Peyer's patch (tissue), 4 donors: ENCODE results near the gene MATK. TPM values are rescaled to one million over a fixed set of nuclear protein-coding genes. Genes with fewer than 3 reads are reported as not detected.

Experiments
- DNase-seq, 3 donors: peaks; one replicate each; pipeline ENCODE4 v3.0.0-alpha.2; 2017 to 2019
- H3K27ac ChIP-seq, 4 donors: fragments of 200-600 bp; sonication (generic); one replicate each; pipeline ENCODE4 v1.5.1; 2016 to 2019
- H3K27me3 ChIP-seq, 2 donors: fragments of 200-600 bp; sonication (generic); one replicate each; pipeline ENCODE4 v1.5.1; 2019
- H3K36me3 ChIP-seq, 3 donors: fragments of 200-600 bp; sonication (generic); one replicate each; pipeline ENCODE4 v1.5.1; 2016 to 2019
- H3K4me1 ChIP-seq, 4 donors: fragments of 200-600 bp; sonication (generic); one replicate each; pipeline ENCODE4 v1.5.1; 2016 to 2019
- H3K4me3 ChIP-seq, 4 donors: fragments of 200-600 bp; sonication (generic); 1 replicate in 3 of 4; 2 replicates in 1 of 4; pipeline ENCODE4 v1.5.1; 2016 to 2019; ENCODE audit warnings: mild to moderate bottlenecking in 1 of 4
- H3K9me3 ChIP-seq, 4 donors: fragments of 200-600 bp; sonication (generic); one replicate each; pipeline ENCODE4 v1.5.1; 2016 to 2019; ENCODE audit warnings: mild to moderate bottlenecking in 1 of 4
- POLR2A ChIP-seq, 2 donors: fragments of 450-650 bp; IDR thresholded peaks; one replicate each; pipeline ENCODE4 v1.5.1; 2017; ENCODE audit warnings: antibody characterized with exemption in 2 of 2, mild to moderate bottlenecking in 2 of 2, moderate library complexity in 2 of 2
- total RNA-seq, 4 donors: library from RNA; depleted of rRNA; stranded (reverse); fragments of >200 nt; gene quantifications; one replicate each; pipeline ENCODE4 v1.1.0, GENCODE V29; 2016
- TF ChIP-seq, protein P1 (sequence below), 6 experiments: fragments of 450-650 bp in 4 of 6; fragments of 200-600 bp in 2 of 6; sonication (generic) in 1 of 6; IDR thresholded peaks; one replicate each; pipeline ENCODE4 v1.5.1; 2017 to 2019; ENCODE audit warnings: antibody characterized with exemption in 6 of 6, mild to moderate bottlenecking in 3 of 6, moderate library complexity in 1 of 6

MATK gene
- total RNA-seq, 4 donors from 2014 or later = 2.5 to 13.1 (median 5.6) TPM

DNA sequence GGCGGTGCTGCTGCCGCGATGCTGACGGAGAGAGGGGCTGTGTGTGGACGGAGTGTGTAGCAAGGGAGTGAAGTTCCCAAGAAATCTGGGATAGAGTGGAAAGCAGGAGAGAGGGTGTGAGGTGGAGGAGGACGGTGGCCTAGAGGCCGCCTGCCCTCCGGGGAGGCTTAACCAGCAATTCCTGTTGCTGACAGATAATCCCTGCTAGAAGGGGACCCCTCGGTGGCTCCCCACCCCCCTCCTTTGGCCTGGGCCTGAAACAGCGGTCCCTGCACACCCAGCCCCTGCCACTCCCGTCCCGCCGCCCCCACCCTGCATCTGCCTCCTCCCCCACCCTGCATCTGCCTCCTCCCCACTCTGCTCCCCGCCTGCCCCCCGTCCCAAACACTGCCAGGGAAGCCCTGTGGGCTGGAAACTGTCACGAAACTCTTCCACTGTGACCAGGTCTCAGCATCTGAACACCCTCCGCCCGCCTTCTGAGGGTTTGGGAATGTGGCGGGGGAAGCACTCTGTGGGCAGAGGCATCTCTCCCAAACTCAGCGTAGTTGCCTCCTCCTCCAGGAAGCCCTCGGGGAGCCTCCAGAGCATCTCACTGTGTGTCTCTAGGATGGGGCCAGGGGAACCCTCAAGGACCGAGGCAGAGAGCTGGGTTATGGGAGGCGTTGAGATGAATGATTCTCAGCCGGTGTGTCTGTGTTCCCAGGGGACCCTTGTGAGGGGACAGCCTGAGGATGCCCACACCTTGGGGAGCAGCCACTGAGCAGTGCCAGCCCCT lies 17.1 kb upstream of the MATK start:
- DNase-seq = no peak
- Histone ChIP-seq H3K4me1 (peaks cover 0 to 16% (median 11%) of the 10 kb centered on the region in 4 donors), H3K27me3 (peaks cover 0 to 10% of the 10 kb centered on the region in 2 donors), H3K4me3 (no peak overlapping the region), H3K36me3 (no peaks in the 10 kb centered on the region), H3K9me3 (no peaks in the 10 kb centered on the region), H3K27ac (no peak overlapping the region)
- no peak for TF ChIP-seq POLR2A (IDR thresholded peaks at IDR 0.05)
- TF ChIP-seq, protein P1, sequence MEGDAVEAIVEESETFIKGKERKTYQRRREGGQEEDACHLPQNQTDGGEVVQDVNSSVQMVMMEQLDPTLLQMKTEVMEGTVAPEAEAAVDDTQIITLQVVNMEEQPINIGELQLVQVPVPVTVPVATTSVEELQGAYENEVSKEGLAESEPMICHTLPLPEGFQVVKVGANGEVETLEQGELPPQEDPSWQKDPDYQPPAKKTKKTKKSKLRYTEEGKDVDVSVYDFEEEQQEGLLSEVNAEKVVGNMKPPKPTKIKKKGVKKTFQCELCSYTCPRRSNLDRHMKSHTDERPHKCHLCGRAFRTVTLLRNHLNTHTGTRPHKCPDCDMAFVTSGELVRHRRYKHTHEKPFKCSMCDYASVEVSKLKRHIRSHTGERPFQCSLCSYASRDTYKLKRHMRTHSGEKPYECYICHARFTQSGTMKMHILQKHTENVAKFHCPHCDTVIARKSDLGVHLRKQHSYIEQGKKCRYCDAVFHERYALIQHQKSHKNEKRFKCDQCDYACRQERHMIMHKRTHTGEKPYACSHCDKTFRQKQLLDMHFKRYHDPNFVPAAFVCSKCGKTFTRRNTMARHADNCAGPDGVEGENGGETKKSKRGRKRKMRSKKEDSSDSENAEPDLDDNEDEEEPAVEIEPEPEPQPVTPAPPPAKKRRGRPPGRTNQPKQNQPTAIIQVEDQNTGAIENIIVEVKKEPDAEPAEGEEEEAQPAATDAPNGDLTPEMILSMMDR (IDR thresholded peaks at IDR 0.05) = no peak

DNA sequence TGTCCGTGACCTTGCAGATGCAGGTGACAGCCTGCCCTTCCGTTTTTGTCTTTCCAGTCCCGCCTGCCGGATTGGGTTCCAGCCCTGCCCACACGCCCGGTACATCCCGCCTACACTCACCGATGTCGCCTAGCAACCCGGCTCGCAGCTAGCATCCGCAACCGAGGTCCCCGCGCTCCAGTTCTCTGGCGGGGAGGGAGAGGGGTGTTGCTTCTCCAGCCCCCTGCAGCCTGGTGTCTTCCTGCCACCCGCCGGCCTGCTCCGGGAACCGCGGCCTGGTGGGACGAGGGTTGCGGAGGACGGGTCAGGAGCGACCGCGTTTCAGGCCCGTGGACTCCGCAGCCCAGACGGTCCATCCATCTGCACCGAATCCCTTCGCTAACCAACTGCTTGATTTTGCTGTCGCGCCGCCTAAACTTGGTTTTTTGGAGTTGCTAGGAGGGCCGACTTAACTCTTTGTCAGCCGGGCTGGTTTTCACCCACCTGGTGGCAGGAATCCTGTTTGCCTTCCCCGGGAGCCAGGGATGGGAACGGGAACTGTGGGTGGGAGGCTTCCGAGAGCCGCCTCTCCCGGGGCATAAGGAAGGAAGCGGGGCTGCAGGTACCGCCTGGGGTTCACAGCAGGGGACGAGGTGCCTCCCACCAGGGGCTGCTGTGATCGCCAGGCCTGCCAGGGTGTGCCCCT lies 15.4 kb upstream of the MATK start:
- peak overlapping the region in 3 of 4 donors; percentile 13 to 40 (median 31) for H3K4me3 ChIP-seq
- H3K9me3 ChIP-seq = no peaks in the 10 kb centered on the region
- H3K4me1 ChIP-seq = peaks cover 0 to 14% (median 9%) of the 10 kb centered on the region in 4 donors
- H3K27me3 ChIP-seq = peaks cover 0 to 10% of the 10 kb centered on the region in 2 donors
- TF ChIP-seq POLR2A (IDR thresholded peaks at IDR 0.05) = no peak
- TF ChIP-seq, protein P1 (IDR thresholded peaks at IDR 0.05) = no peak
- no peak overlapping the region for H3K27ac ChIP-seq
- H3K36me3 ChIP-seq = no peaks in the 10 kb centered on the region
- peak in 2 of 3 donors; percentile 59 to 77 for DNase-seq

GRCh38 chr19:3800996-3801395 lies 14.8 kb upstream of the MATK start:
- no peaks in the 10 kb centered on the region for H3K36me3 ChIP-seq
- H3K4me3 ChIP-seq = peak overlapping the region in 3 of 4 donors; percentile 13 to 40 (median 31)
- no peaks in the 10 kb centered on the region for H3K9me3 ChIP-seq
- no peak overlapping the region for H3K27ac ChIP-seq
- H3K27me3 ChIP-seq = peaks cover 0 to 10% of the 10 kb centered on the region in 2 donors
- TF ChIP-seq, protein P1 (IDR thresholded peaks at IDR 0.05) = no peak
- no peak for TF ChIP-seq POLR2A (IDR thresholded peaks at IDR 0.05)
- peaks cover 0 to 14% (median 9%) of the 10 kb centered on the region in 4 donors for H3K4me1 ChIP-seq
- DNase-seq = no peak

- no peak for DNase-seq
- Histone ChIP-seq H3K27me3 (peaks cover 0 to 10% of the 10 kb centered on the region in 2 donors), H3K4me1 (peaks cover 0 to 14% (median 9%) of the 10 kb centered on the region in 4 donors), H3K36me3 (no peaks in the 10 kb centered on the region), H3K9me3 (no peaks in the 10 kb centered on the region), H3K27ac (no peak overlapping the region), H3K4me3 (no peak overlapping the region)
- TF ChIP-seq, protein P1 (IDR thresholded peaks at IDR 0.05) = no peak
- TF ChIP-seq POLR2A (IDR thresholded peaks at IDR 0.05) = no peak
These were observed 12.0 kb upstream of the MATK start for GRCh38 chr19:3798137-3798536.

DNA sequence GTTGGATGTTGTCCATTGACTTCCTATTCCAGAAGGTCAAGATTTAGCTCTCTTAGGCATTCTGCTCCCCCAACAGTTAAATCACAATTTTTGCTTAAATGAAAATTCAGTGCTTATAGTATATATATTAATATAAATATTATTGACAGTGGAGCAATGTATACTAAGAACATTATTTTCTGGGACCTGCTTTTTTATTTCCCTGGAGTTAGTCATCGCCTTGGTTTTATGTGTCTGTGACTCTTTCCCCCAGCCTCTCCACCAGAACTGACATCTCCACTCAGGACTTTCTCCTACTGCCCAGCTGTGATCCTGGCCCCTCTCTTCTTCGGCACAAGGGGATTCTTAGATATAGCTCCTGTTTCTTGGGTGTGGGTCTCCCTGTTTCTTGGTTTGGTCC lies 10.2 kb upstream of the MATK start:
- Histone ChIP-seq H3K27me3 (peaks cover 0 to 4% of the 10 kb centered on the region in 2 donors), H3K4me3 (no peak overlapping the region), H3K27ac (no peak overlapping the region), H3K36me3 (no peaks in the 10 kb centered on the region), H3K9me3 (no peaks in the 10 kb centered on the region), H3K4me1 (peaks cover 0 to 7% (median 3%) of the 10 kb centered on the region in 4 donors)
- no peak for TF ChIP-seq POLR2A (IDR thresholded peaks at IDR 0.05)
- TF ChIP-seq, protein P1 (IDR thresholded peaks at IDR 0.05) = no peak
- no peak for DNase-seq
